ENCODE measurements around the gene DUOX1. TPM values are rescaled to one million over a fixed set of nuclear protein-coding genes. Genes with fewer than 3 reads are reported as not detected.

The DUOX1 gene
- total RNA-seq, 1 experiment from 2014 or later = 19.6 TPM

- TF ChIP-seq ZBTB33 (IDR thresholded peaks at IDR 0.05; ENCODE audit: extremely low read depth, insufficient replicate concordance, low read length) = no peak
- TF ChIP-seq TCF7L2 (IDR thresholded peaks at IDR 0.05; ENCODE audit: borderline replicate concordance, extremely low read depth, insufficient read depth, insufficient read length) = no peak
- TF ChIP-seq CBX3 (IDR thresholded peaks at IDR 0.05; ENCODE audit: low read depth) = no peak
- no peak for TF ChIP-seq SIN3A (IDR thresholded peaks at IDR 0.05; ENCODE audit: low read depth)
- no peak for TF ChIP-seq YY1 (IDR thresholded peaks at IDR 0.05; ENCODE audit: extremely low read depth, insufficient replicate concordance, low read depth, low read length)
- TF ChIP-seq RAD21 (IDR thresholded peaks at IDR 0.05; ENCODE audit: low read depth) = no peak
- TF ChIP-seq MAX (IDR thresholded peaks at IDR 0.05) = no peak
- no peak for TF ChIP-seq ZFX (IDR thresholded peaks at IDR 0.05)
- no peak for TF ChIP-seq FOSL1 (IDR thresholded peaks at IDR 0.05; ENCODE audit: low read depth)
Observed at GRCh38 chr15:45089712-45090373, 40.0 kb upstream of the DUOX1 start (continued).

- no peak overlapping the region for H3K4me3 ChIP-seq (replicated peaks in 1 of 2; ENCODE audit: low read depth in 1 of 2, low read length in 2 of 2)
- H3K4me1 ChIP-seq (ENCODE audit: control insufficient read depth in 1 of 2, insufficient read depth in 2 of 2, low read length in 2 of 2) = peaks cover 0 to 7% of the 10 kb centered on the region in 2 experiments; a peak in 1 of 4 replicates
- H3K9me3 ChIP-seq (ENCODE audit: control insufficient read depth in 1 of 2, insufficient read depth in 1 of 2, low read depth in 1 of 2, low read length in 2 of 2) = no peaks in the 10 kb centered on the region
- H4K20me1 ChIP-seq (ENCODE audit: insufficient read depth) = no peaks in the 10 kb centered on the region
- H3K79me2 ChIP-seq (ENCODE audit: insufficient read depth, low read length) = no peaks in the 10 kb centered on the region
- ChIA-PET RAD21 (ENCODE audit: low non-redundant PET in 1 of 2, low total read pairs in 2 of 2, uncharacterized antibody in 2 of 2, unreplicated experiment in 2 of 2) (no interaction called here), POLR2A (no interaction called here), CTCF (no interaction called here)
- no TSS peak for BruUV-seq (replicated peaks)
- peaks cover 14% of the 10 kb centered on the region; the same call in 1 of the 2 replicates for H3K27me3 ChIP-seq (ENCODE audit: insufficient read depth, low read length)
- ATAC-seq (no peak), DNase-seq (ENCODE audit: low read depth, low spot score) (no peak)
- H3K9me2 ChIP-seq (ENCODE audit: insufficient read depth) = no peaks in the 10 kb centered on the region
- H3K9ac ChIP-seq (ENCODE audit: low read length) = no peak overlapping the region
- H3K36me3 ChIP-seq (ENCODE audit: control insufficient read depth in 1 of 2, insufficient read depth in 2 of 2, low read length in 2 of 2) = no peaks in the 10 kb centered on the region
- intact Hi-C loops (cut with micrococcal nuclease) = no loop called here
- no peak overlapping the region for H3K4me2 ChIP-seq (ENCODE audit: low read length)
- no peak overlapping the region for H3K27ac ChIP-seq (ENCODE audit: low read depth, low read length)
- TF ChIP-seq ZNF274 (IDR thresholded peaks at IDR 0.05; ENCODE audit: low read depth, low read length) (no peak), EZH2phosphoT487 (IDR thresholded peaks at IDR 0.05; ENCODE audit: borderline replicate concordance) (no peak), ATF3 (IDR thresholded peaks at IDR 0.05) (no peak), SIN3A (IDR thresholded peaks at IDR 0.05; ENCODE audit: low read depth) (no peak), SP1 (IDR thresholded peaks at IDR 0.05; ENCODE audit: low read depth) (no peak), MAX (IDR thresholded peaks at IDR 0.05) (no peak), JUND (IDR thresholded peaks at IDR 0.05) (no peak), POLR2AphosphoS5 (IDR thresholded peaks at IDR 0.05; ENCODE audit: low read depth, low read length) (no peak), EZH2 (IDR thresholded peaks at IDR 0.05) (no peak), YY1 (IDR thresholded peaks at IDR 0.05; ENCODE audit: extremely low read depth, insufficient replicate concordance, low read depth, low read length) (no peak), RAD21 (IDR thresholded peaks at IDR 0.05; ENCODE audit: low read depth) (no peak), CEBPB (IDR thresholded peaks at IDR 0.05; ENCODE audit: low read depth) (no peak)
- H2AFZ ChIP-seq (ENCODE audit: low read depth, low read length, poor library complexity, severe bottlenecking) = no peak overlapping the region
Observed at GRCh38 chr15:45091161-45091560, 38.6 kb upstream of the DUOX1 start.

All from HCT116 (cell line).